GM19372 (cell line): ENCODE results near the gene TEDDM1.
"Not testable (repeated sequence)": the region's sequence is repeated elsewhere in the genome, so short reads cannot be mapped to it uniquely, and the experiment has no call there.

ENCODE experiments used
- ATAC-seq: cut with Tn5 transposase; IDR thresholded peaks from one replicate; pipeline ENCODE4 v1.9.1; 2021; ENCODE audit warnings: mild to moderate bottlenecking, low read depth, moderate library complexity; ENCODE audit not compliant: unreplicated experiment

Gene TEDDM1

DNA sequence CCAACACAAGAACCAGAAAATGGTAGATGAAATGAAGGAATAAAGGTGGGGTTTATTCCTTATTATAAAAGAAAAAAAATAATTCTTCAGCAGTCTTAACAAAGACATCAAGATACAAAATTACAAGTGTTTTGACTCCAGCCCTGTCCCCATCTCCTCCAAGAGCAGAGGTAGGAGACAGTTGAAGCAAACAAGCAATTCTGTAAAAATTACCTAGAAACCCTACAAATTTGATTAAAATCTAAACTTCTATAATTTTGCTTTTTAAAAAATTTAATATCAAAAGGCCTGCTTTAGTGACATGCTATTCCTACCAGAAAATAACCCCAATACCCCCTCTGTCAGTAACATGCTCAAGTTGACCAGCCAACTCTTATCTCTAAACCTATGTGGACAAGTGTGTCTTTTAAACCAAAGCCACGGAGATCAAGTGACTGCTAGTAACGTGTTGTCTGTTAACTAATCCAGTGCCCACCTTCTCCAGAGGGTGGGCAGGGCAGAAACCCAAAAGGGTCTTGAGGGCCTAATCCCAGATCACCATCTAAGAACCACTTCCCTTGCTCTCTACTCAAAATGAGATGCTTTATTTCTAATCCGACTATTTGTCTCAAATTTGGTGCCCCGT, 17.3 kb downstream of the TEDDM1 start:
- no peak for ATAC-seq

- no peak for ATAC-seq
Observed at GRCh38 chr1:182381962-182382819, 18.3 kb downstream of the TEDDM1 start.

DNA sequence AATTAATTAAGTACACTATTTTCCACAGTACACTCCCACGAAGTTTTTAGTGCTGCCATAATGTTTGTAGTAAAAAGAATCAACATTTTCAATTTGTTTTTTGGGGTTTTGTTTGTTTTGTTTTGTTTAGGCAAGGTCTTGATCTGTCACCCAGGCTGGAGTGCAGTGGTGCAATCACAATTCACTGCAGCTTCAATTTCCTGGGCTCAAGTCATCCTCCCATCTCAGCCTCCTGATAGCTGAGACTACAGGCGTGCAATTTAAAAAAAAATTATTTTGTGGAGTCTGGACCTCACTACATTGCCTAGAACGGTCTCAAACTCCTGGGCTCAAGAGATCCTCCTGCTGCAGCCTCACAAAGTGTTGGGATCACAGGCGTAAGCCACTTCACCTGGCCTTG, 20.3 kb downstream of the TEDDM1 start:
- ATAC-seq: no peak

- ATAC-seq: not testable (repeated sequence)
Observed at GRCh38 chr1:182379781-182380180, 20.7 kb downstream of the TEDDM1 start.

DNA sequence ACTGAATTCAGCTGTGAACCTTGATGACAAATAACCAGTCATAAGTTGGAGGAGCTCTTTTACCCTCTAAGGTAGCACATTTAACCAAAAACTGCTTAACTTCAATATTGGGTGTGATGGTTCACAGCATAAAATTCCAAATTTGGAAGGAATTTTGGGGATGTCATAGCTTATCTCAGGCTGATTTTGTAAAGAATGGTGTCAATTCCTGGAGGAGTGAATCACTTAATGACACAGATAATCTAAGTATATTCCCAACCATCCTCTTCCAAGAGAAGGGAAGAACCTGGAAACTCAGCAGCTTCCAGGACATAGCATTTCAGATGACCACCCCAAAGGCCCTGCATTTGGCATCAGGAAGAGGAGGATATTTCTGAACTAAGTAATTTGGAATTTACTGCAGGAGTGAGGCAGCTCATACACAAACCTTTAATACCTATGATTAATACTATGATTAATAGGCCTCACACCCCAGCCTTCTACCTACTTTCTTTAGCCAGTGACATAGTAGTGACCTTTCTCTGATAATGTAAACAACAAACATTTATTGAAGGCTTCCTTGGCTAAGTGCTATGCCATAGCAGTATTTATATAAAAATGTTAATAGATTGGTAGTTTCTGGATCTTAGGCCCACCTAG, 23.4 kb downstream of the TEDDM1 start:
- no peak for ATAC-seq

DNA sequence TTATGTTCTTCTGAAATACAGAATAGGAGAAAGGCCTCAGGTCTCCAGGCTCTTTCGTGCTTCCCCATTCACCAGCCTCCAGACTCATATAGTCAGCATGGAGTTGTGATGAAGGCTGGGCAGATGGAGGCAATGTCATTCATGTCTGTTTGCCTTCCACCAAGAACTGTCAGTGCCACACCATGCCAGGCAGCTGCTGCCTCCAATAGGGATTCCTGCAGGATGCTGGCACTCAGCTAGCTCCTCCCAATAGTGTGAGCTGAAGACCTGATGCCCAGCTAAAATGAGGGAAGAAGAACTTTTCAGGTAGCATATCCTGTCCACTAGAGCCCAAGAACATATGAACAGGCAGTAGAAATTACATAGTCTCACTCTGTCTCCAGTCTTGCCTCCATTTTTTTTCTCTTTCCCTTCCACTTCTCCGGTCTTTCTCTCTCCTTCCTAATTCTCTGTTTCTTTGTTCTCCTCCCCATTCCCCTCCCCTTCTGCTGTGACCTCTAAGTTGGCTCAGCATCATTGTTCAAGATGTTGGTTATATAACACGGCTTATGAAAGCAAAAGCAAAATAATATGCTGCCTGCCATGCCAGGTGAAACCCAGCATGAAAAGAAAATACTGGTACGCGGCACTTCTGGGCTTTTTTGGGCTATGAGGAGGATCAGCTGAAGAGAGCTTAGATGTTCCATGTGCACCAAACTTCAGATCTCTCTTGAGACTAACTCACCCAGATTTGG, 26.2 kb downstream of the TEDDM1 start:
- no peak for ATAC-seq

- ATAC-seq: no peak
Observed at GRCh38 chr1:182370532-182370931, 29.9 kb downstream of the TEDDM1 start.

DNA sequence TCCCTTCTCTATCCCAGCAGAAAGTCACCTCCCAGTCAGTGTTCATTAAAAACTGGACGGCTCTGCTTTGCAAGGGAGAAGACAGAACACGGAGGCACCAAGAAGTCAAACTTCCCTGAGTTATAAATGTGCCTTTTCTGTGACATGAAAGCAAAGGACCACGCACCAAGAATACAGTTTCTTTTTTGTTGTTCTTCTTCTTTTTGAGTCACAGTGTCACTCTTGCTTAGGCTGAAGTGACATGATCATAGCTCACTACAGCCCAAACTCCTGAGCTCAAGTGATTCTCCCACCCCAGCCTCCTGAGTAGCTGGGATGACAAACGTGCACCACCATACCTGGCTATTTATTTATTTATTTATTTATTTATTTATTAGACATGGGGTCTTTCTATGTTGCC, 31.6 kb downstream of the TEDDM1 start:
- no peak for ATAC-seq

- no peak for ATAC-seq
Observed at GRCh38 chr1:182368358-182368757, 32.1 kb downstream of the TEDDM1 start.

GRCh38 chr1:182367926-182368325, 32.5 kb downstream of the TEDDM1 start:
- ATAC-seq: no peak

- no peak for ATAC-seq
Observed at GRCh38 chr1:182366596-182366995, 33.9 kb downstream of the TEDDM1 start.

DNA sequence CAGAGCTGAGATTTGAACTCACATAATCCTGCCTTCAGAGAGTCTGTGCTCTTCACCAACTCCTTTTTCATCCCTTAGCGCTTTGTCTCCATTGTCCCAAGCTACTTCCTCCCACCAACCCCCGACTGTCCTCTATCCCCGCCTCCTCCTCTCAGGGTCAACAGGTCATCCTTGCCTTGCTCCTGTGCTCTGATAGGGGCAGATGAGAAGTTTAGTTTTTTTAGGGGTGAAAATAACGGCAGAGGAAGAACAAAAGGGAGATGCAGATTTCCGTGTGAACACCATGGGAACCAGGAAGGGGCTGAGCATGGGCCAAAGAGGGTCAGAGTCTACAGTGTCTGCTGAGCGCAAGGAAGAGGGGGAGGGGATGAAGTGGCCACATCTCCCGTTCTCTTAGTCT, 40.8 kb downstream of the TEDDM1 start:
- ATAC-seq: no peak

DNA sequence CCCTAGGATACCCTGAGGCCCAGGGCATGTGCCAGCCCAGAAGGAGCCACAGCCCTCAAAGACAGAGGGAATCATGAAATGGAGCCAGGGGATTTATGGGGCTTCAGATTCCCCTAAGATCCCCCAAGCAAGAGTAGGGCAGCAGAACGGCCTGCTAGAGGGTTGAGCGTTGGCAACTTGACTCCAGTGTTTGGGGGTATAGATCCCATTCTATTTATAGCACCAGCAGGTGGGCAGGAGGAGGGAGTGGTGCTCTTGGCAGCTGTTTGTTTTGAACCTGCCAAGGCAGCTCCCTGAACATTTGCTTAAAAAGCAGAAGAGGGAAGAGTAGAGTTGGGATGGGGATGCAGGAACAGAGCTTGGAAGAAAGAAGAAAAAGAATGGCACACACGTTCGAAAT, 42.6 kb downstream of the TEDDM1 start:
- ATAC-seq: no peak

DNA sequence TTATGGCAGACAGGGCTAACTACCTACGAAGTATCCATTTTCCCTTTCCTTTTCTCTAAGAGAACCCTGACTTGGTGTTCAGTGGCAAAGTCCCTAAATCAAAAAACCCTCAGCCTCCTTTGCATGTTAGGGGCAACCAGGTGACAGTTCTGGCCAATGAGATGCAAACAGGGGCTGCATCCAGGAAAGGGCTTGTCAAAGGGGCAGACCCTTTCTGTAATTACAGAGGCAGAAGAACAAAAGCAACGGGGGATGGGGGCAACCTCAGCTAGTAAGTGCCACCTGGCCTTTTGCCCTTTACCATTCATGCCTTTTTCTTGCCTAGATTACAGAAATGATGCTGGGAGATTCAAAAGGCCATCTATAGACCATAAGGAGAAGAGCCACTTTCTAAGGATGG, 43.3 kb downstream of the TEDDM1 start:
- no peak for ATAC-seq

- ATAC-seq: no peak
Observed at GRCh38 chr1:182355723-182356098, 44.8 kb downstream of the TEDDM1 start.

DNA sequence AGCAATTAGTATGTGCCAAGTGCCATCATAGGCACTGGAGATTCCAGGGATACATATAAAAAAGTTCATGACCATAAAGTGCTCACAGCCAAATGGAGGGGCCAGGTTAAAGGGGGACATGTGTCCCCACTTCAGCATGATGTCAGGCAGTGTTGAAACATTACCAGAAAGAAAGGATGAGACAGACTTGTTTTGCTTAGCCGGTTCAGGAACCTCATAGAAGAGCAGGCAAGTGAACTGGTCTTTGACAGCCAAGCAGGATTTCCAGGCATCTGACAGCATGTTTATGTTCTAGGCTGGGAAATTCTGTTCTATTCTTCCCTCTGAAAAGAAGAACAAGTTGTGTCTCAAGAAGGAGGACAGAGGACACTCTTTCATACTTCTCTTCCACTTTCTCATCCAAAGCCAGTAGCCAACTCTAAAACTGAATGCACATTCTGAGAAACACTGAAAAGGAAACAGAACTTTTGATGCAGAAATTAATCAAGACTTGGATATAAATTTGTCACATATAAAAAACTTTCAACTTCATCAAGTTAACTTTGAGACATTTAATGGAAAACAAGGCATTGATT, 48.6 kb downstream of the TEDDM1 start:
- no peak for ATAC-seq

- no peak for ATAC-seq
Observed at GRCh38 chr1:182350839-182351238, 49.6 kb downstream of the TEDDM1 start.

GRCh38 chr1:182348961-182349747, 51.3 kb downstream of the TEDDM1 start:
- no peak for ATAC-seq
